Peyer's patch (tissue), 4 donors: Measurements from ENCODE around the gene JPH3.

Source experiments
- CTCF ChIP-seq, 6 experiments: fragments of 450-650 bp in 4 of 6; fragments of 200-600 bp in 2 of 6; sonication (generic) in 1 of 6; IDR thresholded peaks; one replicate each; pipeline ENCODE4 v1.5.1; 2017 to 2019; ENCODE audit warnings: antibody characterized with exemption in 6 of 6, mild to moderate bottlenecking in 3 of 6, moderate library complexity in 1 of 6
- POLR2A ChIP-seq, 2 donors: fragments of 450-650 bp; IDR thresholded peaks; one replicate each; pipeline ENCODE4 v1.5.1; 2017; ENCODE audit warnings: antibody characterized with exemption in 2 of 2, mild to moderate bottlenecking in 2 of 2, moderate library complexity in 2 of 2

- TF ChIP-seq CTCF (IDR thresholded peaks at IDR 0.05) (no peak), POLR2A (IDR thresholded peaks at IDR 0.05) (no peak)
Measured at GRCh38 chr16:87648698-87649487, 46.6 kb downstream of the JPH3 start.
